H1 (cell line): ENCODE results near the gene ANKS1B. TPM values are rescaled to one million over a fixed set of nuclear protein-coding genes. Genes with fewer than 3 reads are reported as not detected.

ENCODE experiments used
- CBX5 ChIP-seq: fragments of 300-800, 300-1000 bp; sonication (generic); IDR thresholded peaks from 2 replicates; pipeline ENCODE4 v1.7.1; 2016; ENCODE audit warnings: antibody characterized with exemption, low read length, low read depth
- CREB1 ChIP-seq: IDR thresholded peaks from 2 replicates; pipeline ENCODE4 v1.6.1; 2012; ENCODE audit warnings: inconsistent platforms
- EGR1 ChIP-seq: IDR thresholded peaks from 2 replicates; pipeline ENCODE4 v1.6.1; 2011; ENCODE audit warnings: low read depth, low read length, borderline replicate concordance
- EZH2 ChIP-seq: fragments of 200-600 bp; sonication (generic); IDR thresholded peaks from 2 replicates; pipeline ENCODE4 v1.7.1; 2012; ENCODE audit warnings: low read depth, mild to moderate bottlenecking, moderate library complexity, low read length, inconsistent platforms; ENCODE audit not compliant: severe bottlenecking
- KDM1A ChIP-seq: fragments of 200-600, 300-600 bp; sonication (generic); IDR thresholded peaks from 2 replicates; pipeline ENCODE4 v1.7.1; 2016; ENCODE audit warnings: mild to moderate bottlenecking, low read length, borderline replicate concordance
- TCF12 ChIP-seq: IDR thresholded peaks from 2 replicates; pipeline ENCODE4 v1.6.1; 2011; ENCODE audit warnings: low read depth, mild to moderate bottlenecking, low read length
- polyA plus RNA-seq, 7 experiments: library from polyadenylated mRNA; depleted of rRNA in 3 of 7; stranded (reverse) in 5 of 7; unstranded in 2 of 7; fragments of >200 nt in 5 of 7; fragments of 200-250 nt in 2 of 7; gene quantifications; 1 replicate in 5 of 7; 2 replicates in 1 of 7; 4 replicates in 1 of 7; pipeline versions ENCODE4 v1.2.1 to v1.2.3, GENCODE V29; 2011 to 2013; ENCODE audit warnings: missing spikeins in 2 of 7, mixed read lengths in 2 of 7
- total RNA-seq: library from RNA; stranded (reverse); fragmentation: NEBNext Ultra II Directional; extraction: Animal tissue kit (Norgen Biotek cat#: 25700); gene quantifications from 2 replicates; pipeline ENCODE4 v1.2.1, GENCODE V29; 2021
- TF ChIP-seq, protein P1 (sequence below): fragments of 300-600 bp; sonication (generic); IDR thresholded peaks from 2 replicates; pipeline ENCODE4 v1.7.1; 2012; ENCODE audit warnings: low read length, moderate library complexity, mild to moderate bottlenecking, inconsistent platforms; ENCODE audit not compliant: insufficient replicate concordance

ANKS1B gene
- total and polyA plus RNA-seq, 2 of the 8 experiments (the other 6 are each of a cell fraction or from before 2014, with no cell fraction given): 2.7 to 6.1 TPM

DNA sequence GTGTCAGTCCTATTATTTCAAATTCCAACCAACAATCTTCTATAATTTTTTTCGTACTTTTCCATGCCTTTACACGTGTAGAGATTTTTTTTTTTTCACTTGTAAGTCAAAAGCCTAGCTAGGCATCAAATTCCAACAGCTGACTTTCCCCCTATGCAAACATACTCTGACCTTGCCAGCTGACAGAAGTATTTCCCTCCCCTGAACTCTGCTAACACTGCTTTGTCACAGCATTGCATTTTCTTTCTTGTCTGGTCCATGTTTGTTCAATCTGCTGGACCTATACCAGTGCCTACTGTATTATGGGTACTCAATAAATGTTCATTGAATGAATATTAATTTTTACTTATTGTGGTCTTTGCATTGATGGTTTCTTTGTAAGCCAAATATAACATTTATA is 772.5 kb downstream of the ANKS1B start (continued):
- TF ChIP-seq, protein P1, sequence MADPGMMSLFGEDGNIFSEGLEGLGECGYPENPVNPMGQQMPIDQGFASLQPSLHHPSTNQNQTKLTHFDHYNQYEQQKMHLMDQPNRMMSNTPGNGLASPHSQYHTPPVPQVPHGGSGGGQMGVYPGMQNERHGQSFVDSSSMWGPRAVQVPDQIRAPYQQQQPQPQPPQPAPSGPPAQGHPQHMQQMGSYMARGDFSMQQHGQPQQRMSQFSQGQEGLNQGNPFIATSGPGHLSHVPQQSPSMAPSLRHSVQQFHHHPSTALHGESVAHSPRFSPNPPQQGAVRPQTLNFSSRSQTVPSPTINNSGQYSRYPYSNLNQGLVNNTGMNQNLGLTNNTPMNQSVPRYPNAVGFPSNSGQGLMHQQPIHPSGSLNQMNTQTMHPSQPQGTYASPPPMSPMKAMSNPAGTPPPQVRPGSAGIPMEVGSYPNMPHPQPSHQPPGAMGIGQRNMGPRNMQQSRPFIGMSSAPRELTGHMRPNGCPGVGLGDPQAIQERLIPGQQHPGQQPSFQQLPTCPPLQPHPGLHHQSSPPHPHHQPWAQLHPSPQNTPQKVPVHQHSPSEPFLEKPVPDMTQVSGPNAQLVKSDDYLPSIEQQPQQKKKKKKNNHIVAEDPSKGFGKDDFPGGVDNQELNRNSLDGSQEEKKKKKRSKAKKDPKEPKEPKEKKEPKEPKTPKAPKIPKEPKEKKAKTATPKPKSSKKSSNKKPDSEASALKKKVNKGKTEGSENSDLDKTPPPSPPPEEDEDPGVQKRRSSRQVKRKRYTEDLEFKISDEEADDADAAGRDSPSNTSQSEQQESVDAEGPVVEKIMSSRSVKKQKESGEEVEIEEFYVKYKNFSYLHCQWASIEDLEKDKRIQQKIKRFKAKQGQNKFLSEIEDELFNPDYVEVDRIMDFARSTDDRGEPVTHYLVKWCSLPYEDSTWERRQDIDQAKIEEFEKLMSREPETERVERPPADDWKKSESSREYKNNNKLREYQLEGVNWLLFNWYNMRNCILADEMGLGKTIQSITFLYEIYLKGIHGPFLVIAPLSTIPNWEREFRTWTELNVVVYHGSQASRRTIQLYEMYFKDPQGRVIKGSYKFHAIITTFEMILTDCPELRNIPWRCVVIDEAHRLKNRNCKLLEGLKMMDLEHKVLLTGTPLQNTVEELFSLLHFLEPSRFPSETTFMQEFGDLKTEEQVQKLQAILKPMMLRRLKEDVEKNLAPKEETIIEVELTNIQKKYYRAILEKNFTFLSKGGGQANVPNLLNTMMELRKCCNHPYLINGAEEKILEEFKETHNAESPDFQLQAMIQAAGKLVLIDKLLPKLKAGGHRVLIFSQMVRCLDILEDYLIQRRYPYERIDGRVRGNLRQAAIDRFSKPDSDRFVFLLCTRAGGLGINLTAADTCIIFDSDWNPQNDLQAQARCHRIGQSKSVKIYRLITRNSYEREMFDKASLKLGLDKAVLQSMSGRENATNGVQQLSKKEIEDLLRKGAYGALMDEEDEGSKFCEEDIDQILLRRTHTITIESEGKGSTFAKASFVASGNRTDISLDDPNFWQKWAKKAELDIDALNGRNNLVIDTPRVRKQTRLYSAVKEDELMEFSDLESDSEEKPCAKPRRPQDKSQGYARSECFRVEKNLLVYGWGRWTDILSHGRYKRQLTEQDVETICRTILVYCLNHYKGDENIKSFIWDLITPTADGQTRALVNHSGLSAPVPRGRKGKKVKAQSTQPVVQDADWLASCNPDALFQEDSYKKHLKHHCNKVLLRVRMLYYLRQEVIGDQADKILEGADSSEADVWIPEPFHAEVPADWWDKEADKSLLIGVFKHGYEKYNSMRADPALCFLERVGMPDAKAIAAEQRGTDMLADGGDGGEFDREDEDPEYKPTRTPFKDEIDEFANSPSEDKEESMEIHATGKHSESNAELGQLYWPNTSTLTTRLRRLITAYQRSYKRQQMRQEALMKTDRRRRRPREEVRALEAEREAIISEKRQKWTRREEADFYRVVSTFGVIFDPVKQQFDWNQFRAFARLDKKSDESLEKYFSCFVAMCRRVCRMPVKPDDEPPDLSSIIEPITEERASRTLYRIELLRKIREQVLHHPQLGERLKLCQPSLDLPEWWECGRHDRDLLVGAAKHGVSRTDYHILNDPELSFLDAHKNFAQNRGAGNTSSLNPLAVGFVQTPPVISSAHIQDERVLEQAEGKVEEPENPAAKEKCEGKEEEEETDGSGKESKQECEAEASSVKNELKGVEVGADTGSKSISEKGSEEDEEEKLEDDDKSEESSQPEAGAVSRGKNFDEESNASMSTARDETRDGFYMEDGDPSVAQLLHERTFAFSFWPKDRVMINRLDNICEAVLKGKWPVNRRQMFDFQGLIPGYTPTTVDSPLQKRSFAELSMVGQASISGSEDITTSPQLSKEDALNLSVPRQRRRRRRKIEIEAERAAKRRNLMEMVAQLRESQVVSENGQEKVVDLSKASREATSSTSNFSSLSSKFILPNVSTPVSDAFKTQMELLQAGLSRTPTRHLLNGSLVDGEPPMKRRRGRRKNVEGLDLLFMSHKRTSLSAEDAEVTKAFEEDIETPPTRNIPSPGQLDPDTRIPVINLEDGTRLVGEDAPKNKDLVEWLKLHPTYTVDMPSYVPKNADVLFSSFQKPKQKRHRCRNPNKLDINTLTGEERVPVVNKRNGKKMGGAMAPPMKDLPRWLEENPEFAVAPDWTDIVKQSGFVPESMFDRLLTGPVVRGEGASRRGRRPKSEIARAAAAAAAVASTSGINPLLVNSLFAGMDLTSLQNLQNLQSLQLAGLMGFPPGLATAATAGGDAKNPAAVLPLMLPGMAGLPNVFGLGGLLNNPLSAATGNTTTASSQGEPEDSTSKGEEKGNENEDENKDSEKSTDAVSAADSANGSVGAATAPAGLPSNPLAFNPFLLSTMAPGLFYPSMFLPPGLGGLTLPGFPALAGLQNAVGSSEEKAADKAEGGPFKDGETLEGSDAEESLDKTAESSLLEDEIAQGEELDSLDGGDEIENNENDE: no peak
- no peak for TF ChIP-seq CBX5
- no peak for TF ChIP-seq KDM1A
- no peak for TF ChIP-seq CREB1
- TF ChIP-seq EZH2: no peak
- no peak for TF ChIP-seq TCF12
- no peak for TF ChIP-seq EGR1
